ENCODE results near the gene ASCC1. TPM values are rescaled to one million over a fixed set of nuclear protein-coding genes. Genes with fewer than 3 reads are reported as not detected.

The ASCC1 gene
- total RNA-seq, 1 donor from 2014 or later: 33.3 TPM

DNA sequence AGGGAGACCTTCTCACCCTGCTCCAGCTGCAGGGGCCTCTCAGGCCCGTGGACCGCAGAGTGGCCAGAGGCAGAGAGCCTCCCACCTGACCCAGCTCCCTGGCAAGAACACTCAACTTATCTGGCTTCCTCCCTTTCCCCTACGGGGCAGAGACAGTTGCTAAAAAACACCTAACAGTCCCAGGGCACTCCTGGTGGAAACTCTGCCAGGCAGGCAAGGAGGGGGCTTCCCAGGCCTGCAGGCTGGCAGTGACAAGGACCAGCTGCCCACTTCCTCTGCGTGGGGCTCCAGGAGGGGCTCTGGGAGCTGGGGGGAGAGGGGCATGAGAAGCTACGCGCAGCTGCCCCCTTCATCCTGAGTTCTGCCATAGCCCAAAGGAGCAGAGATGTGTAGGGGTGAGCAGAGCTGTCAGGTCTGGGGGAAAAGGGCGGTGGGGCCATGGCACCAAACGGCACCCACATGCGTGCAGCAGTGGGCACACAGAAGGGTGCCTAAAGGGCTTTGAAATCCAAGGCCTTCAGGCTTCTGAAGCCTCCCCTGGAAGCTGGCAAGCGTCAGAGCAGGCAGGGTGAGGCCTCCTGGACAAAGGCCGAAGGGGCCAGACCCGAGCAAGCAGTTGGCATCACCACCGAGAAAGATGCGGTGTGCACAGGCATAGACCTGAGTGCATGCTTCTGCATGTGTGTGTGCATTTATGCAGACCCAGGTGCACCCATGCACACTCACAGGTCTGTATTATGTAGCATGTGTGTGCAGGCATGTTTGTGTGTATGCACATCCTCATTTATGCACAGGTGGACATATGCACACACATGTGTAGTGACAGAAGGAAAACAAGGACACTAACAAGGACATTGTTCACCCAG, 142.1 kb downstream of the ASCC1 start:
- peaks cover 31% of the 10 kb centered on the region for H3K4me1 Mint-ChIP-seq (ENCODE audit: low read depth, unreplicated experiment)
- no peak for DNase-seq
- H3K27ac Mint-ChIP-seq (ENCODE audit: unreplicated experiment): no peak overlapping the region
- H3K4me3 Mint-ChIP-seq (ENCODE audit: unreplicated experiment): no peak overlapping the region
- TF ChIP-seq, protein P1, sequence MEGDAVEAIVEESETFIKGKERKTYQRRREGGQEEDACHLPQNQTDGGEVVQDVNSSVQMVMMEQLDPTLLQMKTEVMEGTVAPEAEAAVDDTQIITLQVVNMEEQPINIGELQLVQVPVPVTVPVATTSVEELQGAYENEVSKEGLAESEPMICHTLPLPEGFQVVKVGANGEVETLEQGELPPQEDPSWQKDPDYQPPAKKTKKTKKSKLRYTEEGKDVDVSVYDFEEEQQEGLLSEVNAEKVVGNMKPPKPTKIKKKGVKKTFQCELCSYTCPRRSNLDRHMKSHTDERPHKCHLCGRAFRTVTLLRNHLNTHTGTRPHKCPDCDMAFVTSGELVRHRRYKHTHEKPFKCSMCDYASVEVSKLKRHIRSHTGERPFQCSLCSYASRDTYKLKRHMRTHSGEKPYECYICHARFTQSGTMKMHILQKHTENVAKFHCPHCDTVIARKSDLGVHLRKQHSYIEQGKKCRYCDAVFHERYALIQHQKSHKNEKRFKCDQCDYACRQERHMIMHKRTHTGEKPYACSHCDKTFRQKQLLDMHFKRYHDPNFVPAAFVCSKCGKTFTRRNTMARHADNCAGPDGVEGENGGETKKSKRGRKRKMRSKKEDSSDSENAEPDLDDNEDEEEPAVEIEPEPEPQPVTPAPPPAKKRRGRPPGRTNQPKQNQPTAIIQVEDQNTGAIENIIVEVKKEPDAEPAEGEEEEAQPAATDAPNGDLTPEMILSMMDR (IDR thresholded peaks at IDR 0.05; ENCODE audit: partially characterized antibody, unreplicated experiment): no peak
- peaks cover 11% of the 10 kb centered on the region for H3K27me3 Mint-ChIP-seq (ENCODE audit: unreplicated experiment)
- H3K9me3 Mint-ChIP-seq (ENCODE audit: unreplicated experiment): peaks cover 17% of the 10 kb centered on the region
- peaks cover 8% of the 10 kb centered on the region for H3K36me3 Mint-ChIP-seq (ENCODE audit: unreplicated experiment)

DNA sequence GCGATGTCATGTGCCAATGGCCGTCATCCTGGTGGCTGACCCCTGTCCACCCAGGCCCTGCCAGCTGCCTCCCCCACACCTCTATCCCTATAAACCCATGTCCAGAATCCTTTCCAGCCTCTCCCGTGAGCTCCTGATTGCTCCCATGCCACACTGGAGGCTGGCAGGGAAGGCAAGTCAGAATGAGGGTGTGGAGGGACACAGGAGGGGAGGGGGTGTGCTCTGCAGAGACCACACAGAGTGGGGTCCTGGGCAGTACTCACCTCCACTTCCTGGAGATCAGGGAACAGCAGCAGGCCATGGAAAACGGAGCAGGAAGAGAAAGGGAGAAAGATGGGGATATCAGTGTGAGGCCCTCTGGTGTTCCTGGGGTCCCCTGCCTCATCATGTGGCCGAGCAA, 143.4 kb downstream of the ASCC1 start:
- Mint-ChIP-seq H3K27me3 (ENCODE audit: unreplicated experiment) (peaks cover 8% of the 10 kb centered on the region), H3K4me1 (ENCODE audit: low read depth, unreplicated experiment) (peaks cover 23% of the 10 kb centered on the region), H3K9me3 (ENCODE audit: unreplicated experiment) (peaks cover 9% of the 10 kb centered on the region), H3K27ac (ENCODE audit: unreplicated experiment) (no peak overlapping the region), H3K4me3 (ENCODE audit: unreplicated experiment) (no peak overlapping the region), H3K36me3 (ENCODE audit: unreplicated experiment) (peaks cover 8% of the 10 kb centered on the region)
- TF ChIP-seq, protein P1 (IDR thresholded peaks at IDR 0.05; ENCODE audit: partially characterized antibody, unreplicated experiment): no peak
- no peak for DNase-seq

DNA sequence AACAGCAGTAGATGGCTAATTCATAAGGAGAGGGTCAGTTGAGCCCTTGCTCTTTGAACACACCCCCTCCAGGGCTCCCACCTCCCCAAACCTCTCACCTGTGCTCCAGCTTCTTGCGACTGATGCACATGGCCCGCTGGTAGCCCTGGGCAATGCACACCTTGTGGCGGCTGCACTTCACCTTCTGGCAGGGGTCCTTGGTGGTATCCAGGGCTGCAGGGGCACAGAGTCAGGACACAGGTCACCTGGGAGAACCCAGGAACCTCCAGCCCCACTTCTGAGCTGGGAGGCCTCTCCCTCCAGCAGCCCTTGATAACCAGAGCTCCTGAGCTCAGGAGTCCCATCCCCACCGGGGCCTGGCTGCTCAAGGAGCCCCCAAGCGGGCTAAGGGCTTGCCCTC, 144.0 kb downstream of the ASCC1 start:
- peaks cover 10% of the 10 kb centered on the region for H3K9me3 Mint-ChIP-seq (ENCODE audit: unreplicated experiment)

DNA sequence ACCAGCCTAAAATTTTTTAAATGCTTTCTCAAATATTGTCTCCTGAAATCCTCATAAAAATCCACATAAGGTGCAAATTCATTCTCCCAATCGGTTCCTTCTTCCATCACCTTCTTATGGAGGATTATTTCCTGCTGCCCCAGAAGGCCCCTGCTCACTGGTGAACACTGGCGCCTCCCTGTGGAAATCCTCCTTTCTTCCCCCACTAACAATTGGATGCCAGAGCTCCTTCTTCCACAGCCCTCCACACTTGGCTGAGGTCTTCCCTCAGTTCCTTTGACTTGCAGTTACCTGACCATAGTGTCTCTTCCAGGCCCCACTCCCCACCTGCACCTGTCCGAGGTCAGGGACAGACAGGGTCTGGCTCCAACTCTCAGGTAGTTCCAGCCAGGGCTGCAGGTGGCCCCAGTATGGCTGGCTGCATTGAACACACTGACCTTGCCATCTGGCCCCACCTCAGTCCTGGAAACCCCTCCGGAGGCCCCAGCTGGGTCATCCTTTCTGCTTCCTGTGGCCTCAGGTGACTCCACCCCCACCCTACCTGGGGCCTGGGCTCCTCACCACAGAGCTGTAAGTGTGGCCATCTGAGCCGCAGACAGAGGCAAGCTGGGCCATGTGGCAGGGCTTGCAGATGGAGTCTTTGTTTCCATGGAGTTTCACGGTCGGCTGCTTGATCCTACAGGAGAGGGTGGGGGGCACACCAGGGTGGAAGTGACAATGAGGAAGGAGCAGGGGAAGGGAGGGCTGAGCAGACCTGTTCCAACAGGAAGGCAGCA, 146.1 kb downstream of the ASCC1 start:
- TF ChIP-seq, protein P1 (IDR thresholded peaks at IDR 0.05; ENCODE audit: partially characterized antibody, unreplicated experiment): no peak
- H3K4me3 Mint-ChIP-seq (ENCODE audit: unreplicated experiment): peak overlapping the region; percentile 49
- no peak for DNase-seq
- H3K9me3 Mint-ChIP-seq (ENCODE audit: unreplicated experiment): peaks cover 11% of the 10 kb centered on the region
- peaks cover 8% of the 10 kb centered on the region for H3K27me3 Mint-ChIP-seq (ENCODE audit: unreplicated experiment)
- H3K27ac Mint-ChIP-seq (ENCODE audit: unreplicated experiment): peak overlapping the region; percentile 14
- H3K36me3 Mint-ChIP-seq (ENCODE audit: unreplicated experiment): peaks cover 13% of the 10 kb centered on the region
- peaks cover 19% of the 10 kb centered on the region for H3K4me1 Mint-ChIP-seq (ENCODE audit: low read depth, unreplicated experiment)

More for the DNA sequence above, 144.0 kb downstream of the ASCC1 start:
- DNase-seq: no peak
- peaks cover 8% of the 10 kb centered on the region for H3K27me3 Mint-ChIP-seq (ENCODE audit: unreplicated experiment)
- H3K36me3 Mint-ChIP-seq (ENCODE audit: unreplicated experiment): peaks cover 8% of the 10 kb centered on the region
- H3K4me1 Mint-ChIP-seq (ENCODE audit: low read depth, unreplicated experiment): peaks cover 23% of the 10 kb centered on the region
- TF ChIP-seq, protein P1 (IDR thresholded peaks at IDR 0.05; ENCODE audit: partially characterized antibody, unreplicated experiment): no peak
- H3K4me3 Mint-ChIP-seq (ENCODE audit: unreplicated experiment): no peak overlapping the region
- no peak overlapping the region for H3K27ac Mint-ChIP-seq (ENCODE audit: unreplicated experiment)

All from glutamatergic neuron (in vitro differentiated cells).